ENCODE data around the gene CD180. TPM values are rescaled to one million over a fixed set of nuclear protein-coding genes. Genes with fewer than 3 reads are reported as not detected.

CD180 gene
- total and polyA plus RNA-seq, 9 of the 15 experiments (the other 6 are each of a cell fraction or from before 2014, with no cell fraction given), result 0.01 to 0.07 TPM; not detected in 7

DNA sequence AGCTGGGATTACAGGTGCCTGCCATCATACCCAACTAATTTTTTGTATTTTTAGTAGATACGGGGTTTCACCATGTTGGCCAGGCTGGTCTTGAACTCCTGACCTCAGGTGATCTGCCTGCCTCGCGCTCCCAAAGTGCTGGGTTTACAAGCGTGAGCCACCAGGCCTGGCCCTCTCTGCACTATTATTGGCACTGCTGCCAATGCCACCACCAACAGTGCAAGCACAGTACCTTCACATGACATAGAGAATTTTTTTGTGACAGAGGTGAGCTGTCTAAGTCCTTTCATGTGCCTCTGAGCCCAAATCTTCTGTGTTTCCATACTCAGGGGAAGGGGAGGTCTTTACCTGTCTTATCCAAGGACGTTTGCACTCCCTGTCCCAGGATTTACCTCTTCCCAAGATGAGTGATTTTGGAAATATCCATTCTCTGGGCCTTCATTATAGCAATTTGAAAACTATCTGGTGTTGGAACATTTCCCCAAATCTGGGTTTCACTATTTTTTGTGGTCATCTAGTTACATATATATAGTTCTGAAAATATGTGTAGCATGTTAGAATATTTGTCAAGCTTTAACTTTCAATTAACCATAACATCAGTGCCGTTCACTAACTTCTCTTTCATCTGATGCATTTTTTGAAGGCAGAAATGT, 5.4 kb upstream of the CD180 start:
- in situ Hi-C loops (cut with MboI), result no loop called here
- no TSS peak for BruUV-seq (replicated peaks)

More for the DNA sequence above, 5.4 kb upstream of the CD180 start:
- Histone ChIP-seq H3K27ac (ENCODE audit: extremely low read depth, low read depth, low read length) (no peak overlapping the region), H3K36me3 (ENCODE audit: control insufficient read depth, insufficient read depth, low read length) (no peaks in the 10 kb centered on the region), H4K20me1 (replicated peaks; ENCODE audit: control insufficient read depth, insufficient read depth, low read length) (no peaks in the 10 kb centered on the region; the same call in 1 of the 2 replicates), H3K9me1 (ENCODE audit: control insufficient read depth, insufficient read depth, low read length) (no peaks in the 10 kb centered on the region), H3K4me1 (replicated peaks in 1 of 2; ENCODE audit: control insufficient read depth in 2 of 2, insufficient read depth in 2 of 2, low read length in 2 of 2) (no peaks in the 10 kb centered on the region), H3K4me3 (no peak overlapping the region), H3K79me2 (ENCODE audit: control insufficient read depth, insufficient read depth, low read length) (no peaks in the 10 kb centered on the region), H3K9ac (ENCODE audit: insufficient read depth in 1 of 2, low read depth in 2 of 2, low read length in 2 of 2) (no peak overlapping the region), H3K4me2 (ENCODE audit: insufficient read depth, low read length) (no peak overlapping the region), H3K27me3 (ENCODE audit: control insufficient read depth in 2 of 2, insufficient read depth in 2 of 2, low read length in 2 of 2) (peaks cover 6 to 21% of the 10 kb centered on the region in 2 experiments; a peak in 3 of 5 replicates), H2AFZ (ENCODE audit: low read depth, low read length) (no peak overlapping the region), H3K9me3 (replicated peaks; ENCODE audit: control insufficient read depth, insufficient read depth, low read depth, low read length) (no peaks in the 10 kb centered on the region)
- FAIRE-seq, result no peak
- intact Hi-C loops (cut with micrococcal nuclease), result no loop called here
- ChIA-PET POLR2A (interaction anchor here (0.6 kb wide), 1 partner anchor 116 kb away, joined by 8 read pairs; no protein-coding TSS in a partner anchor), CTCF (ENCODE audit: low intra/inter-chr PET ratio) (no interaction called here)
- WGBS (ENCODE audit: insufficient coverage, low coverage, missing lambda C conversion rate), result 7% methylated on average over 6 of the region's 6 CpGs
- TF ChIP-seq NKRF (IDR thresholded peaks at IDR 0.05; ENCODE audit: borderline replicate concordance) (no peak), ZNF253 (CRISPR knock-in tag; conservative IDR thresholded peaks at IDR 0.05) (no peak), MLX (CRISPR knock-in tag; conservative IDR thresholded peaks at IDR 0.05) (no peak), CHD2 (IDR thresholded peaks at IDR 0.05; ENCODE audit: low read depth, low read length) (no peak), ZNF174 (CRISPR knock-in tag; IDR thresholded peaks at IDR 0.05) (no peak), PCBP2 (IDR thresholded peaks at IDR 0.05; ENCODE audit: low read depth, low read length, poor library complexity, severe bottlenecking) (no peak), NR1H2 (CRISPR knock-in tag; IDR thresholded peaks at IDR 0.05) (no peak)
- DNase-seq (ENCODE audit: extremely low read depth in 1 of 4, low spot score in 3 of 4), result no peak
- no peak for ATAC-seq

Data from K562 (cell line).